GM18861 (cell line): ENCODE measurements around the gene NSUN3.
"Not testable (repeated sequence)": the region's sequence is repeated elsewhere in the genome, so short reads cannot be mapped to it uniquely, and the experiment has no call there.

Experiments
- ATAC-seq: cut with Tn5 transposase; IDR thresholded peaks from one replicate; pipeline ENCODE4 v1.9.1; 2021; ENCODE audit not compliant: unreplicated experiment

NSUN3 gene

GRCh38 chr3:94066506-94067500, 3.9 kb downstream of the NSUN3 start:
- ATAC-seq: no peak

DNA sequence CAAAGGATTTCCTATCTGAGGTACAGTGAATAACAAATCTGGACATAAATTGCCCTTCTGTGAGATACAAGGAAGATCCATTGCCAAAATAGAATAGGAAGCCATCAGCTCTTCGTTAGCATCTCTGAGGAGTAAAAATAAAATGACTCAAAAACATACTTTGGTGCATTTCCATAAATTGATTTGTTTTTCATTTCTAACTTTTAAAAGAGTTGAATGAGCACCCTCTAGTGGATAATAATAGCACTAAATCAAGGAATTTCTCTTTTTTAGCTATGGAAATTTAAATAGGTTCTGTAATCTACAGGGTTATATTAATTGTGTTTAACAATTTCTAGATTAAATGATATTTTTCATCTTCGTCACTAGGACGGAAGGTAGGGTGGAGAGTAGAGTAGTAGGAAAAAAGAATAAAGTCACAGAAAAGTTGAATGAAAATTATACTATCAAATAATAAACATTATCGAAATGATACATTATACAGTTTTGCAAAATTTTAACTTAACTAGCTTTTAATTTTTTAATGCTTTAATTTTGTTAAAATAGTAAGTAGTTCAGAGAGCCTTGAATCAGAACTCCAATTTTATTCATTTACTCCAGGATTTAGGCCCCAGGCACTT, 6.4 kb downstream of the NSUN3 start:
- no peak for ATAC-seq

- ATAC-seq: peak; percentile 35
These were observed 7.6 kb downstream of the NSUN3 start for GRCh38 chr3:94070341-94070911.

DNA sequence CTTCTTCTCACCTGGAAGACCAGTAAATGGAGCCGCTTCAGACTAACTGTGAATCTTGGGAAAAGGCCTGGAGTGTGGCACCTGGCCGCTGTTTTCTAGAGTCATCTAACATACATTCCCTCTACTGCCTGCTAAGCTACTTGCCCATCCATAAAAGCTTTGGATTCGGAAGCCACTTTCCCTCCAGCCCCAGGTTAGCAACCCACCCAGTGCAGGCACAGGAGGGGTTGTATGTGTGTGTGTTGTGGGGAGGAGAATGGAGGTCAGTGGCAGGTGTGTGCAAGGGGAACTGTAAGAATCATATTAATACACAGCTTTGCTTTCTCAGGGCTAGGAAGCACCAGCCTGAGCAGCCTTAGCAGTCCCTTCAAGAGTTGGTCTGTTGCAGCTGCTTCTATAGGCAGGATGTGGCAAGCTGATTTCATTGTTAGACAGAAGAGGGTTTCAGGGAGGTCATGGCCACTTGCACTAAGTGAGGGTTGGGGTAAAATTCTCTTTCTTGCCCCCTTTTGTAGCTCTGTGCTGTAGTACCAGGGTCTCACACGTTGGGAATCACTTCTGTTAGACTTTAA, 8.9 kb downstream of the NSUN3 start:
- peak; percentile 86 for ATAC-seq

GRCh38 chr3:94076055-94076454, 13.2 kb downstream of the NSUN3 start:
- no peak for ATAC-seq

- ATAC-seq: not testable (repeated sequence)
These were observed 17.7 kb downstream of the NSUN3 start for GRCh38 chr3:94080552-94080951.

GRCh38 chr3:94081884-94082283, 19.0 kb downstream of the NSUN3 start:
- ATAC-seq: no peak

DNA sequence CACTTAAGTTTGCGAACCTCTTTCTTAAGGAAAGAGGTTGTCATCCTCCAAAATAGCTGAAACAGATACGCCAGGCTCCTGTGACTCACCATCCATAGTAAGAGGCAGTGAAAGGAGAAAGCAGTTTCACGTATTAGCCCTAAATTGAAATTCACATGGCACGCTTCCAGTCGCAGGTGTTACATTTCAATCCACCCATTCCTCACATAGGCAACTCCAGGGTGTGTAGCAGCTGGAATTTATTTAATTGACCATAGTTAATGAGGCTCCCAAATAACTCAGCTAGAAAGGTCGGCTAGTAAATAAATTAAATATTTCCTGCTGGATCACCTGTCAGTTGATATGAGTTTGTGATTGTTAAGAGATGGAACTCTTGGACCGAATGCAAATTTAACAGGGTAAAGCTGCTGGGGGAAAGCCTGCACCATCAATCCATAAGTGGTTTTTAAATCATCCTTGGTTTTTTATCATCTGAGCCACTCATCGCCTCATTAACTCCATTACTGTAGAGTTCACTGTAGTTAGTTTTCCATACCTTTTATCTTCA, 19.6 kb downstream of the NSUN3 start:
- no peak for ATAC-seq

- no peak for ATAC-seq
These were observed 20.4 kb downstream of the NSUN3 start for GRCh38 chr3:94083261-94083660.

- no peak for ATAC-seq
These were observed 26.3 kb downstream of the NSUN3 start for GRCh38 chr3:94089126-94089525.

GRCh38 chr3:94092086-94092485, 29.2 kb downstream of the NSUN3 start:
- ATAC-seq: no peak

DNA sequence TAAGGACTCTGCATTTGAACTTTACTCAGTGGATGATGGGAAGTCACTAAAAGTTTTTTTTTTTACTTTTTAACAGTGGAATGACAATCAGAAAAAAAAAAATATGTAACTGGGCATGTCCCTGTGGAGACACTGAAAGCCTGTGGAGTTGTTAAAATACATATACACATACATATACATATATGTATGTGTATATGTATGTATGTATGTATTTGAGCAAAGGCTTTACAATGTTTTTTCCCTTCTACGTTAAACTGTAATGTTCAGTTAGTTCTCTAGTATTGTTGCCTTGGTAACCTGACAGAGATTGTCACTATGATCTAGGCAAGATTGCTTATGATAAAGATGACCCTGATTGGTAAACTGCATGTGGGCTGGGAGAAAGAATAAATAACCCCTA, 30.3 kb downstream of the NSUN3 start:
- no peak for ATAC-seq

DNA sequence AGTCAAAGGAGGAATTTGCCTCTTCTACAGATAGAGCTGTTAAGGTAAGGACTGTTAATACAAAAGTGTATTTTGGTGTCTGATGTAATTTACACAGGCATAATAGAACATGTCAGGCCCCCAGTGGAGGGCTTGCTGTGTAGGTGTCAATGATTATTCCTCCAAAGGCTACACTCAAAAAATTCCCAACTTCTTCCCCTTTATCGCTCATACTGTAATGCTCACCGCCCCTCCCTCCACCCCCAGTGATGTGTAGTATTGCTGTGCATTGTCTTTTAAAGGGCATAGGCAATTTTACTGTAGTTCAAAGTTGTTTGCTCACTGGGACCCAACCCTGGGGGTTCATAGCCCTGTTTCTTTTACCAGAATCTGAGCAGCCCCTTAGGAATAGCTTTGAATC, 32.2 kb downstream of the NSUN3 start:
- ATAC-seq: no peak

- ATAC-seq: no peak
These were observed 35.6 kb downstream of the NSUN3 start for GRCh38 chr3:94098452-94098851.

DNA sequence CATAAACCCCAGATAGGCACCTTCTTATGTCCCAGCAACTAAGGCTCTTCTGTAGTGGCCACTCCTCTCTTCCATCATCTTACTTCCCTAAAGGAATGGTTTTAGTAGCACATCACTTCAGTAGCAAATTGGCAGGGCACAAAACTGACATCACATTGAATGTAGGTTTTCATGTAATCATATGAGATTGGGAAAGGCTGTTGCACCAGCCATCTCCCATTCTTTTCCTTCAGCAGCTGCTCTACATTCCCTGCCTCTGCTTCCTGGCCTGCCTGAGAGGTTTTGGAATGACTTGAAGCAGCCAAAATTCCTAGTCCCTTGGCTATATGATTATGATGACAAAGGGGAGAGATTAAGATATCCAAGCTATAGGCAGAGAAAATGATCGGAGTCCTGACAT, 36.5 kb downstream of the NSUN3 start:
- no peak for ATAC-seq

DNA sequence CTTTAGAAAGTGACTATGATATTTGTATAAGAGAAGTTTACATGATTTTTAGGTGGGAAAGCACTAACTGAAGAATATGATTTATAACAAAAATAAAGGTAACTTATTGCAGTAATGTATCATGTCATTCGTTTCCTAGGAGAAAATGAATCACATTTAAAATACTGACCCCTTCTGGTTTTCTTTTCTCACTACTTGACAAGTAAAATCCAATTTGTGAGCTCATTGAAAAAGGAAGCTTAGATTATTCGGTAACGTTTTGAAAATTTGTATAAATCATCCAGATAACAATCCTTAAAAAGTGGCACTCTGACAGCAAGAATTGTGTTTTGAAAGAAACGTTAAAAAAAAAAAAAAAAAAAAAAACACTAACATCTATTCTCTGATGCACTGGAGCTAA, 39.0 kb downstream of the NSUN3 start:
- ATAC-seq: no peak

- no peak for ATAC-seq
These were observed 43.4 kb downstream of the NSUN3 start for GRCh38 chr3:94106268-94106667.

GRCh38 chr3:94110232-94110631, 47.4 kb downstream of the NSUN3 start:
- ATAC-seq: not testable (repeated sequence)

DNA sequence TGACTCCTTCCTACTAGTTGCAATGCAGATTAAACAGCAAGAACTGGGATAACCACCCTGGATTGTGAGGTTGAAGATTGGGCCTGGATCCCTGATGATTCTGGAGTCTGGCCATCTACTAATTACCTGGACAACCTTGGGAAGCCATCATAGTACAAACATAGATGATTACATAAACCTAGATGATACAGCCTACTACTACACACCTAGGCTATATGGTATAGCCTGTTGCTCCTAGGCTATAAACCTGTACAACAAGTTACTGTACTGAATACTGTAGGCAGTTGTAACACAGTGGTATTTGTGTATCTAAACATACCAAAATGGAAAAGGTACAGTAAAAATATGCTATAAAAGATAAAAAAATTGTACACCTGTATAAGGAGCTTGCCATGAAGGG, 48.0 kb downstream of the NSUN3 start:
- no peak for ATAC-seq

DNA sequence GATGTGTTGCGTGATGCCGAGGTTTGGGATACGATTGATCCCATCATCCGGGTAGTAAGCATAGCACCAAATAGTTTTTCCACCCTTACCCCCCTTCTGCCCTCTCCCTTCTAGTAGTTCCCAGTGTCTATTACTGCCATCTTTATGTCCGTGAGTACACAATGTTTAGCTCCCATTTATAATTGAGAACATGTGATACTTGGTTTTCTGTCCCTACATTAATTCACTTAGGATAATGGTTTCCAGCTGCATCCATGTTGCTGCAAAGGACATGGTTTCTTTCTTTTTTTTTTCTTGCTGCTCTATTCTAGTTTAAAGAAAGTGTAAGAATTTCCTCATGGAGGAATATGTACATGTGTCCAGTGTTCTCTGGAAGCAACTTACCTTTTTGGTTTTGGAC, 51.8 kb downstream of the NSUN3 start:
- no peak for ATAC-seq

DNA sequence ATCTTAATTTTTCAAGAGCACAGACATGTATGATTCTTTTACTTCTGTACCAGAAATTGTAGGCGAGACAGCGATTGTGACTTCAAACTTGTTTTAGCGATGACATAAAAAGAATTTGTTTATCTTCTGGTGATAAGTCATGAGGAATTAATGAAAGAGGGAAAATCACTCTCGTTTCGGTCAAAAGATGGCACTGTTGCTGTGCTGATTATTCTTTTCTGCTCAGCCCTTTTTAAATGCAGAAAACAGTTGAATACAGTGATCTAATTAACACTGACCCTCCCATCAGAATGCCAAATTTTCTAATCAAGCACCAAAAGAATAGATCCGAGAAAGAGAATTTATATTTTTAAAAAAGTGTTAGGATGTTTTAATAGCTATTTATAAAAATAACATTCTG, 52.6 kb downstream of the NSUN3 start:
- no peak for ATAC-seq
